ENCODE measurements around the gene SLC26A11. TPM values are rescaled to one million over a fixed set of nuclear protein-coding genes. Genes with fewer than 3 reads are reported as not detected.

The SLC26A11 gene
- polyA plus RNA-seq, 2 of the 4 experiments (the other 2 are of a cell fraction) = 8.3 to 13.7 TPM

GRCh38 chr17:80254396-80255251, 34.4 kb downstream of the SLC26A11 start (continued):
- TF ChIP-seq FOSB (CRISPR knock-in tag; IDR thresholded peaks at IDR 0.05) (peak; percentile 81; the same call in 1 of the 2 replicates), TFCP2L1 (CRISPR knock-in tag; IDR thresholded peaks at IDR 0.05) (peak; percentile 11; the same call in 1 of the 2 replicates), EHF (CRISPR knock-in tag; IDR thresholded peaks at IDR 0.05) (peak; percentile 93), ZFP36 (IDR thresholded peaks at IDR 0.05; ENCODE audit: borderline replicate concordance, partially characterized antibody) (no peak), RNF2 (IDR thresholded peaks at IDR 0.05; ENCODE audit: borderline replicate concordance, low read depth) (no peak), ATOH8 (CRISPR knock-in tag; IDR thresholded peaks at IDR 0.05; ENCODE audit: low read depth) (peak; percentile 84), NPAS2 (CRISPR knock-in tag; IDR thresholded peaks at IDR 0.05; ENCODE audit: borderline replicate concordance) (no peak), FOXS1 (CRISPR knock-in tag; IDR thresholded peaks at IDR 0.05) (peak; percentile 84; the same call in 1 of the 2 replicates), CBX8 (IDR thresholded peaks at IDR 0.05) (no peak), EHMT2 (IDR thresholded peaks at IDR 0.05; ENCODE audit: low read depth) (no peak), ESRRA (IDR thresholded peaks at IDR 0.05; ENCODE audit: borderline replicate concordance, low read length) (peak; percentile 68; the same call in 1 of the 2 replicates), HES2 (IDR thresholded peaks at IDR 0.05) (no peak), NFE2L2 (conservative IDR thresholded peaks at IDR 0.05; ENCODE audit: low read length) (peak; percentile 100), TP53 (CRISPR knock-in tag; IDR thresholded peaks at IDR 0.05) (peak; percentile 87), RARB (CRISPR knock-in tag; IDR thresholded peaks at IDR 0.05) (peak; percentile 56; the same call in 1 of the 2 replicates), HMGXB4 (CRISPR knock-in tag; IDR thresholded peaks at IDR 0.05; ENCODE audit: borderline replicate concordance) (no peak), SMC3 (IDR thresholded peaks at IDR 0.05) (peak; percentile 28), CHD2 (IDR thresholded peaks at IDR 0.05; ENCODE audit: low read length, partially characterized antibody) (peak; percentile 33), GATA3 (IDR thresholded peaks at IDR 0.05; ENCODE audit: borderline replicate concordance) (peak; percentile 100), CEBPB (IDR thresholded peaks at IDR 0.05) (peak in 1 of 2 experiments; percentile 82; a peak in 2 of 4 replicates), KDM1A (IDR thresholded peaks at IDR 0.05; ENCODE audit: low read depth) (no peak), HOXA7 (CRISPR knock-in tag; IDR thresholded peaks at IDR 0.05) (no peak; the same call in 1 of the 2 replicates), CHD4 (IDR thresholded peaks at IDR 0.05; ENCODE audit: borderline replicate concordance) (no peak), RCOR1 (IDR thresholded peaks at IDR 0.05; ENCODE audit: low read depth, low read length) (no peak), JUNB (IDR thresholded peaks at IDR 0.05) (peak; percentile 90), PHF8 (IDR thresholded peaks at IDR 0.05; ENCODE audit: borderline replicate concordance, low read depth) (no peak), PBX3 (IDR thresholded peaks at IDR 0.05) (peak; percentile 72), ZNF302 (CRISPR knock-in tag; IDR thresholded peaks at IDR 0.05) (peak; percentile 88), CBX2 (IDR thresholded peaks at IDR 0.05; ENCODE audit: borderline replicate concordance, low read depth) (no peak), RAD21 (conservative IDR thresholded peaks at IDR 0.05 in 1 of 2, IDR thresholded peaks at IDR 0.05 in 1 of 2) (peak in 1 of 2 experiments; percentile 29; a peak in 3 of 5 replicates), JUN (IDR thresholded peaks at IDR 0.05) (peak; percentile 95 to 96), ZC3H11A (IDR thresholded peaks at IDR 0.05) (no peak), POLR2A (IDR thresholded peaks at IDR 0.05; ENCODE audit: low read length) (no peak), ELK1 (IDR thresholded peaks at IDR 0.05; ENCODE audit: low read depth, low read length) (no peak), HOXB5 (CRISPR knock-in tag; IDR thresholded peaks at IDR 0.05) (peak; percentile 87), SREBF2 (IDR thresholded peaks at IDR 0.05) (no peak), EP300 (IDR thresholded peaks at IDR 0.05) (peak; percentile 83 to 92; a peak in 4 of 5 replicates)

Data from A549 (cell line).